CD4-positive, alpha-beta T cell (primary cell): ENCODE data around the gene SHISA2. TPM values are rescaled to one million over a fixed set of nuclear protein-coding genes. Genes with fewer than 3 reads are reported as not detected.
A peak's percentile ranks its signal among the peaks of the same experiment; 100 is the strongest.
"Not testable (repeated sequence)": the region's sequence is repeated elsewhere in the genome, so short reads cannot be mapped to it uniquely, and the experiment has no call there.

Experiments used
- ATAC-seq: fragments of 200-7000 bp; cut with Tn5 transposase; one replicate; pipeline ENCODE4 v1.10.0; 2022; ENCODE audit warnings: mild to moderate bottlenecking; ENCODE audit not compliant: poor library complexity
- CTCF ChIA-PET: fragments of 350-600 bp; sonication (Branson Sonifier 250); formaldehyde crosslinking; loops from one replicate; lab custom pipeline; 2021; ENCODE audit warnings: antibody characterized with exemption, inconsistent platforms; lab: Charles Lee
- POLR2A ChIA-PET: fragments of 350-600 bp; sonication (Branson Sonifier 250); formaldehyde crosslinking; loops from one replicate; lab custom pipeline; 2021; ENCODE audit warnings: antibody characterized with exemption, inconsistent platforms; lab: Charles Lee
- DNase-seq, 14 experiments: peaks; one replicate each; pipeline ENCODE4 v3.0.0-alpha.2; 2013 to 2020; ENCODE audit warnings: mixed read lengths in 2 of 14
- H3K27ac ChIP-seq, 2 donors: one replicate each; pipeline versions ENCODE4 v1.5.1 to v1.7.0; 2013; ENCODE audit warnings: low read length in 2 of 2, low read depth in 1 of 2, mild to moderate bottlenecking in 1 of 2
- H3K27me3 ChIP-seq, 2 experiments: 1 replicate in 1 of 2; 2 replicates in 1 of 2; pipeline versions ENCODE4 v1.6.1 to v1.7.0; 2013; ENCODE audit warnings: low read length in 2 of 2, control low read depth in 1 of 2, mild to moderate bottlenecking in 1 of 2, moderate library complexity in 1 of 2; ENCODE audit not compliant: insufficient read depth in 2 of 2, control insufficient read depth in 1 of 2
- H3K36me3 ChIP-seq: one replicate; pipeline ENCODE4 v1.6.1; 2013; ENCODE audit warnings: low read length, control low read depth; ENCODE audit not compliant: insufficient read depth
- H3K4me1 ChIP-seq: one replicate; pipeline ENCODE4 v1.6.1; 2013; ENCODE audit warnings: low read length, control low read depth; ENCODE audit not compliant: insufficient read depth
- H3K4me3 ChIP-seq: one replicate; pipeline ENCODE4 v1.5.1; 2013; ENCODE audit warnings: mild to moderate bottlenecking, low read length, moderate library complexity
- H3K9me3 ChIP-seq, 2 experiments: 1 replicate in 1 of 2; 2 replicates in 1 of 2; pipeline versions ENCODE4 v1.6.1 to v1.7.0; 2013; ENCODE audit warnings: low read length in 2 of 2, mild to moderate bottlenecking in 2 of 2, control low read depth in 1 of 2, moderate library complexity in 1 of 2; ENCODE audit not compliant: control insufficient read depth in 1 of 2, insufficient read depth in 1 of 2
- H3K27ac Mint-ChIP-seq: one replicate; pipeline ENCODE4 v1.8.0; 2020; ENCODE audit warnings: mixed read lengths
- H3K27me3 Mint-ChIP-seq: one replicate; pipeline ENCODE4 v1.8.0; 2021; ENCODE audit warnings: mixed read lengths
- H3K36me3 Mint-ChIP-seq: one replicate; pipeline ENCODE4 v1.8.0; 2021; ENCODE audit warnings: low read depth, mixed read lengths
- H3K4me1 Mint-ChIP-seq: one replicate; pipeline ENCODE4 v1.8.0; 2021; ENCODE audit warnings: low read depth, mixed read lengths
- H3K4me3 Mint-ChIP-seq: one replicate; pipeline ENCODE4 v1.8.0; 2020; ENCODE audit warnings: mild to moderate bottlenecking, mixed read lengths
- H3K9me3 Mint-ChIP-seq: one replicate; pipeline ENCODE4 v1.8.0; 2020; ENCODE audit warnings: mixed read lengths
- intact Hi-C, 2 experiments: fragments of 100-400 bp; cut with DNase I in 1 of 2; cut with micrococcal nuclease in 1 of 2; formaldehyde crosslinking; loops; one replicate each; pipeline versions ENCODE4 v1.15.1 to v1.9.0; 2023 to 2025; cut with DNase I, micrococcal nuclease
- polyA plus RNA-seq, 2 donors: library from polyadenylated mRNA; unstranded; fragments of 120-200 nt; gene quantifications; one replicate each; pipeline ENCODE4 v1.2.1, GENCODE V29; 2013
- total RNA-seq, 174 experiments: library from RNA in 2 of 174; stranded (reverse) in 2 of 174; gene quantifications; one replicate each; pipeline ENCODE4 v1.2.3 and lab custom pipeline; 2021 to 2026
- TF ChIP-seq, protein P1 (sequence below): fragments of 200-600 bp; IDR thresholded peaks from one replicate; pipeline ENCODE4 v1.8.0; 2022; ENCODE audit warnings: antibody characterized with exemption, mild to moderate bottlenecking

Gene SHISA2
- total RNA-seq = under 1 TPM; 0.52 to 0.92 TPM
- 0.66 TPM for polyA plus RNA-seq (2013, experiment 1 of 2)
- 1.2 TPM for polyA plus RNA-seq (2013, experiment 2 of 2)
- total RNA-seq (lab: John Stamatoyannopoulos, UW) = 0.08 to 46.3 (median 1.4) reads per million in 172 experiments

DNA sequence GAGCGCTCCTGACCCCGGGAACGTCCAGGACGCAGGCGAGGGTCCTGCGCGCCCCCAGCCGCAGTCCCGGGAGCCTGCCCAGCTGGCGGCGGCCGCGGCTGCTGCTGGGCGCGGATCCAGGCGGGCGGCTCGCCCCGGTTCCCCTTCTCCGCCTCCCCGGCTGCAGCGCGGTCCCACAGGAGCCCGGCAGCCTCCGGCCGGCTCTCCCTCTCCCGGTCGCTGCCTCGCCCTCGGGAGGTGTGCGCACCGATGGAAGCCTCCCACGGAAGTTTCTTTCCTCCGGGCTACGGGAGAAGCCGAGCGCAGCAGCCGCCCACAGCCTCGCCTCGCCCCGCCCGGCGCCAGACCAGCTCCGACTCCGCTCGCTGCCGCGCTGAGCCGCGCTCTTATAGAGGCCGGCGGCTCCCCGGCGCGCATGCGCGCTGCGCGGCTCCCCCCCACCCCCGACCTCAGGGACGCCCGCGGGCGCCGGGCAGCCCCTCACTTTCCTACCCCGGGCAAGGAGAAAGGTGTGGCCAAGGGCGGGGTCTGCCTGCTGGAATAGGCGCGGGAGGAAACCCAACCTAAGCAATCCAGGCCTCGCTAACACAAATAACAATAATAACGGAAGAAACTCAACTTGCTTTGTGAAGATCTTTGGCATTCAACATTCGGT, at the start of gene SHISA2:
SHISA2 (minus strand) TSS at position 360 of the 655 bp plus-strand sequence. CDS start 1,041 bp downstream, outside the sequence.
- no peaks in the 10 kb centered on the region for H3K9me3 Mint-ChIP-seq
- Histone ChIP-seq H3K36me3 (no peaks in the 10 kb centered on the region), H3K4me1 (peaks cover 26% of the 10 kb centered on the region), H3K27ac (no peak within 1 kb of the TSS), H3K27me3 (peaks cover 21 to 31% of the 10 kb centered on the region in 2 experiments), H3K4me3 (peak within 1 kb of the TSS; percentile 53), H3K9me3 (peaks cover 0 to 9% of the 10 kb centered on the region in 2 experiments)
- DNase-seq (peak in 11 of 14 experiments; percentile 11 to 79 (median 35)), ATAC-seq (peak; percentile 67)
- H3K27me3 Mint-ChIP-seq = peaks cover 44% of the 10 kb centered on the region
- no peak within 1 kb of the TSS for H3K27ac Mint-ChIP-seq
- peaks cover 18% of the 10 kb centered on the region for H3K4me1 Mint-ChIP-seq
- ChIA-PET POLR2A (no interaction called here), CTCF (interaction anchor here (0.5 kb wide), 1 partner anchor 343 kb away, joined by 3 read pairs; no protein-coding TSS in a partner anchor)
- no peaks in the 10 kb centered on the region for H3K36me3 Mint-ChIP-seq
- H3K4me3 Mint-ChIP-seq = peak within 1 kb of the TSS; percentile 81
- intact Hi-C loops = no loop called here
- TF ChIP-seq, protein P1, sequence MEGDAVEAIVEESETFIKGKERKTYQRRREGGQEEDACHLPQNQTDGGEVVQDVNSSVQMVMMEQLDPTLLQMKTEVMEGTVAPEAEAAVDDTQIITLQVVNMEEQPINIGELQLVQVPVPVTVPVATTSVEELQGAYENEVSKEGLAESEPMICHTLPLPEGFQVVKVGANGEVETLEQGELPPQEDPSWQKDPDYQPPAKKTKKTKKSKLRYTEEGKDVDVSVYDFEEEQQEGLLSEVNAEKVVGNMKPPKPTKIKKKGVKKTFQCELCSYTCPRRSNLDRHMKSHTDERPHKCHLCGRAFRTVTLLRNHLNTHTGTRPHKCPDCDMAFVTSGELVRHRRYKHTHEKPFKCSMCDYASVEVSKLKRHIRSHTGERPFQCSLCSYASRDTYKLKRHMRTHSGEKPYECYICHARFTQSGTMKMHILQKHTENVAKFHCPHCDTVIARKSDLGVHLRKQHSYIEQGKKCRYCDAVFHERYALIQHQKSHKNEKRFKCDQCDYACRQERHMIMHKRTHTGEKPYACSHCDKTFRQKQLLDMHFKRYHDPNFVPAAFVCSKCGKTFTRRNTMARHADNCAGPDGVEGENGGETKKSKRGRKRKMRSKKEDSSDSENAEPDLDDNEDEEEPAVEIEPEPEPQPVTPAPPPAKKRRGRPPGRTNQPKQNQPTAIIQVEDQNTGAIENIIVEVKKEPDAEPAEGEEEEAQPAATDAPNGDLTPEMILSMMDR = no peak

DNA sequence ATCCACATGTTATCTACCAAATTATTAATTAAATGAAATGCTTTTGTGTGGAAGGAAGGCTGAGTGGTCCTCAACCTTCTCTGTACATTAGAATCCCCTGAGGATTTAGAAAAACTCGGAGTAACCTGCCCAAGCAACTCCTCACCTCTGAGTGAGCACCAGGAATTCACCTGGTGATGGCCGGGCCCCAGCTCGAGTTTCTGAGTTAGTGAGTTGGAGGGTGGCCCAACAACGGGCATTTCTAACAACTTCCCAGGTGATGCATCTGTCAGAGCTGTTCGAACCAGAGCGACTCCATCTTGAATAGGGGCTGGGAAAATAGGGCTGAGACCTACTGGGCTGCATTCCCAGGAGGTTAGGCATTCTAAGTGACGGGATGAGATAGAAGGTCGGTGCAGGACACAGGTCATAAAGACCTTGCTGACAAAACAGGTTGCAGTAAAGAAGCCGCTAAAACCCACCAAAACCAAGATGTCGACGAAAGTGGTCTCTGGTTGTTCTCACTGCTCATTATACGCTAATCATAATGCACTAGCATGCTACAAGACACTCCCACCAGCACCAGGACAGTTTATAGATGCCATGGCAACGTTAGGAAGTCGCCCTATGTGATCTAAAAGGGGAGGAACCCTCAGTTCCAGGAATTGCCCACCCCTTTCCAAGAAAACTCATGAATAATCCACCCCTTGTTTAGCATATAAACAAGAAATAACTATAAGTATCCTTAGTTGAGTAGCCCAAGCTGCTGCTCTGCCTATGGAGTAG, 44.2 kb upstream of the SHISA2 start:
- no peaks in the 10 kb centered on the region for H3K4me1 Mint-ChIP-seq
- H3K4me3 ChIP-seq = no peak overlapping the region
- ATAC-seq (no peak), DNase-seq (no peak)
- ChIA-PET CTCF (no interaction called here), POLR2A (no interaction called here)
- peaks cover 6 to 20% of the 10 kb centered on the region in 2 experiments for H3K27me3 ChIP-seq
- no peaks in the 10 kb centered on the region for H3K9me3 Mint-ChIP-seq
- peaks cover 55% of the 10 kb centered on the region for H3K27me3 Mint-ChIP-seq
- H3K27ac ChIP-seq = no peak overlapping the region
- H3K4me1 ChIP-seq = no peaks in the 10 kb centered on the region
- TF ChIP-seq, protein P1 = no peak
- H3K36me3 ChIP-seq = no peaks in the 10 kb centered on the region
- no peak overlapping the region for H3K27ac Mint-ChIP-seq
- H3K36me3 Mint-ChIP-seq = no peaks in the 10 kb centered on the region
- H3K4me3 Mint-ChIP-seq = no peak overlapping the region
- H3K9me3 ChIP-seq = no peaks in the 10 kb centered on the region
- intact Hi-C loops = no loop called here

DNA sequence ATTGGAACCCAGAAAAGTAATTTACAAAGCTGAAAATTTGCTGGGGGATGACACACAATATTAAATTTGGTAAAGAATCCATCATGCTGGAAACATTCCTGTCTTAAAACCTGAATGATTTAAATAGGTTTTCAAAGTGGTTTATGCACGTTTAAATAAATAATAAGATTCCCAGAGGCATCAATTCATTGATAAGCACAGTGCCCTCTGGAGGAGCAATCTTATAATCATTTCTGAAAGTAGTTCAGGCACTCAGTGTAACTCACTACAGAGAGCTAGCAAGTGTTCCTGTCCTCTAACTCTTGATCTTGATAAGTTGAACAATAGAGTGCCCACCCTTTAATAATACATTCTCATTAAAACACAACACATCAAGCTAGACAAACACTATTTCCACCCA, 43.5 kb upstream of the SHISA2 start:
- ATAC-seq = no peak
- no peak for DNase-seq
- POLR2A ChIA-PET = no interaction called here
- intact Hi-C loops = no loop called here
- CTCF ChIA-PET = no interaction called here
- Histone ChIP-seq H3K27me3 (peaks cover 6 to 20% of the 10 kb centered on the region in 2 experiments), H3K36me3 (no peaks in the 10 kb centered on the region), H3K27ac (no peak overlapping the region), H3K9me3 (no peaks in the 10 kb centered on the region), H3K4me3 (no peak overlapping the region), H3K4me1 (no peaks in the 10 kb centered on the region)
- no peak overlapping the region for H3K27ac Mint-ChIP-seq
- no peaks in the 10 kb centered on the region for H3K36me3 Mint-ChIP-seq
- no peaks in the 10 kb centered on the region for H3K9me3 Mint-ChIP-seq
- TF ChIP-seq, protein P1 = no peak
- H3K4me3 Mint-ChIP-seq = no peak overlapping the region
- peaks cover 55% of the 10 kb centered on the region for H3K27me3 Mint-ChIP-seq
- no peaks in the 10 kb centered on the region for H3K4me1 Mint-ChIP-seq

DNA sequence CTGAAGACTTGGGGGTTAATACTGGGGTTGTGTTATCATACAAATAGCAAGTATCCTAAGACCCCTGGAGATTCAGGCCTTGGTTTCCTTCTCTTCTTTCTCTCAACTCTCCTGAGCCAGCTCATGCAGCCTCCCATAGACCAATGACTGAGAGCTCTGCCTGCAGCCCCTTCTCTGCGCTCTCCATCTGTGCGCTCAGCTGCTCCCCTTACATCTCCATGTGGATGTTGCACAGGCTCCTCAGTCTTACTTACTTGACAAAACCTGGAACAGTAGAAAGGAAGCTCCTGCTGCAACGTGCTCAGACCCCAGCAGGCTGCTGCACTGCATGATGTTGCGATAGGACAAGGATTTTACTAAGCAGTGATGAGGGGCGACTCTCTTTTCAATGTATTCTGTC, 25.0 kb upstream of the SHISA2 start:
- H3K4me1 Mint-ChIP-seq, H3K36me3 ChIP-seq, H3K4me1 ChIP-seq, H3K27me3 ChIP-seq, POLR2A ChIA-PET, H3K27ac ChIP-seq, H3K36me3 Mint-ChIP-seq, H3K9me3 Mint-ChIP-seq, H3K9me3 ChIP-seq, DNase-seq, H3K4me3 ChIP-seq, ATAC-seq, H3K27ac Mint-ChIP-seq, CTCF ChIA-PET, H3K4me3 Mint-ChIP-seq: not testable (repeated sequence)
- intact Hi-C loops = loop anchor here in 1 of 2 experiments (10.0 kb wide), 1 partner anchor 1072 kb away; no protein-coding TSS in a partner anchor
- peaks cover 68% of the 10 kb centered on the region for H3K27me3 Mint-ChIP-seq
